Lower lobe of right lung (tissue), 2 donors: ENCODE data around the gene TEDC1. TPM values are rescaled to one million over a fixed set of nuclear protein-coding genes. Genes with fewer than 3 reads are reported as not detected.

Experiments used
- ATAC-seq, 2 donors: fragments of 200-7000 bp; cut with Tn5 transposase; one replicate each; pipeline ENCODE4 v1.9.1; 2020 to 2022; ENCODE audit warnings: mild to moderate bottlenecking in 2 of 2, moderate library complexity in 2 of 2
- DNase-seq: peaks from one replicate; pipeline ENCODE4 v3.0.0-alpha.2; 2020
- H3K27ac ChIP-seq: fragments of 200-600 bp; one replicate; pipeline ENCODE4 v1.8.0; 2022
- H3K27me3 ChIP-seq: fragments of 200-600 bp; one replicate; pipeline ENCODE4 v1.8.0; 2022; ENCODE audit warnings: low read depth
- H3K36me3 ChIP-seq: fragments of 200-600 bp; one replicate; pipeline ENCODE4 v1.8.0; 2022; ENCODE audit warnings: mild to moderate bottlenecking
- H3K4me1 ChIP-seq: fragments of 200-600 bp; one replicate; pipeline ENCODE4 v1.8.0; 2022
- H3K4me3 ChIP-seq: fragments of 200-600 bp; one replicate; pipeline ENCODE4 v1.8.0; 2022; ENCODE audit warnings: mild to moderate bottlenecking
- H3K9me3 ChIP-seq: fragments of 200-600 bp; one replicate; pipeline ENCODE4 v1.8.0; 2022
- CTCF ChIP-seq: fragments of 200-600 bp; IDR thresholded peaks from one replicate; pipeline ENCODE4 v1.8.0; 2022; ENCODE audit warnings: antibody characterized with exemption, mild to moderate bottlenecking
- intact Hi-C: fragments of 100-400 bp; cut with DNase I; formaldehyde crosslinking; loops from one replicate; pipeline ENCODE4 v1.11.0; 2022
- total RNA-seq: library from RNA; stranded (reverse); fragmentation: NEBNext Ultra II Directional; extraction: Animal tissue kit (Norgen Biotek cat#: 25700); gene quantifications from one replicate; pipeline ENCODE4 v1.2.1, GENCODE V29; 2021
- donor health status: DM: no; HTN: yes; CAD: no; lungs with severe emphysema.

Gene TEDC1
- total RNA-seq, 1 donor from 2014 or later: 10.6 TPM

GRCh38 chr14:105536051-105536450, 45.0 kb downstream of the TEDC1 start:
- H3K9me3 ChIP-seq: no peaks in the 10 kb centered on the region
- intact Hi-C loops: no loop called here
- DNase-seq: no peak

GRCh38 chr14:105536691-105537579, 45.9 kb downstream of the TEDC1 start:
- Histone ChIP-seq H3K27me3 (peaks cover 30% of the 10 kb centered on the region), H3K4me3 (no peak overlapping the region), H3K27ac (no peak overlapping the region), H3K36me3 (no peaks in the 10 kb centered on the region), H3K4me1 (peaks cover 5% of the 10 kb centered on the region), H3K9me3 (no peaks in the 10 kb centered on the region)
- ATAC-seq (no peak), DNase-seq (no peak)
- TF ChIP-seq CTCF: no peak
- intact Hi-C loops: no loop called here

More at GRCh38 chr14:105536051-105536450, 45.0 kb downstream of the TEDC1 start:
- peaks cover 30% of the 10 kb centered on the region for H3K27me3 ChIP-seq
- TF ChIP-seq CTCF: no peak
- no peaks in the 10 kb centered on the region for H3K36me3 ChIP-seq
- no peak overlapping the region for H3K27ac ChIP-seq
- no peak for ATAC-seq
- peaks cover 5% of the 10 kb centered on the region for H3K4me1 ChIP-seq
- H3K4me3 ChIP-seq: no peak overlapping the region

- peak; percentile 99 for TF ChIP-seq CTCF
- intact Hi-C loops: no loop called here
- ATAC-seq: peak; percentile 77 to 84
- no peak overlapping the region for H3K4me3 ChIP-seq
- peaks cover under 1% of the 10 kb centered on the region for H3K9me3 ChIP-seq
- no peak overlapping the region for H3K27ac ChIP-seq
- H3K36me3 ChIP-seq: no peaks in the 10 kb centered on the region
- DNase-seq: peak; percentile 78
- peaks cover 30% of the 10 kb centered on the region for H3K27me3 ChIP-seq
- peaks cover 5% of the 10 kb centered on the region for H3K4me1 ChIP-seq
These were observed 46.8 kb downstream of the TEDC1 start for GRCh38 chr14:105537580-105538474.

- peaks cover 5% of the 10 kb centered on the region for H3K4me1 ChIP-seq
- ATAC-seq (no peak), DNase-seq (no peak)
- H3K27ac ChIP-seq: no peak overlapping the region
- peaks cover 8% of the 10 kb centered on the region for H3K9me3 ChIP-seq
- H3K4me3 ChIP-seq: no peak overlapping the region
- intact Hi-C loops: no loop called here
- peaks cover 30% of the 10 kb centered on the region for H3K27me3 ChIP-seq
- no peak for TF ChIP-seq CTCF
- H3K36me3 ChIP-seq: no peaks in the 10 kb centered on the region
These were observed 47.5 kb downstream of the TEDC1 start for GRCh38 chr14:105538481-105539049.

DNA sequence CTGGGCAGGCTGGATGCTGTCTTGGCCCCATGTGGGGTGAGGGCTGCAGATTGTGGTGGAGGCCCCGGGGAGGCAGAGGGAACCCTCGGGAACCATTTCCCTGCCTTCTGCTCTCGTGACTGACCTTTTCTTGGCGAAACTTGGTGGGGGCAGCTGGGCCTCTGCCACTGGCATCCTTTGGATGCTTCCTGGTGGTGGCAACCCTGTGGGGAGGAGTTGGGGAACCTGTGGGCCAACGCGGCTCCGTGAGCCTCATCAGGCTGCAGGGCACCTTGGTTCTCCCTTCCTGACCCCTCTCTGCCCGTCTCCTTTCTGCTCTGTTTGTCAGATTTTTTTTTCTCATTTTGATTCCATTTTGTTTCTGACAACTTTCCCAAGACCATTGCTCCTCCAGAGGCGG, 49.8 kb downstream of the TEDC1 start:
- Histone ChIP-seq H3K4me1 (peaks cover 5% of the 10 kb centered on the region), H3K36me3 (no peaks in the 10 kb centered on the region), H3K9me3 (peaks cover 12% of the 10 kb centered on the region), H3K4me3 (no peak overlapping the region), H3K27ac (no peak overlapping the region), H3K27me3 (peaks cover 27% of the 10 kb centered on the region)
- DNase-seq (no peak), ATAC-seq (no peak)
- intact Hi-C loops: no loop called here
- TF ChIP-seq CTCF: no peak
